ENCODE data around the gene INSC.

Gene INSC

DNA sequence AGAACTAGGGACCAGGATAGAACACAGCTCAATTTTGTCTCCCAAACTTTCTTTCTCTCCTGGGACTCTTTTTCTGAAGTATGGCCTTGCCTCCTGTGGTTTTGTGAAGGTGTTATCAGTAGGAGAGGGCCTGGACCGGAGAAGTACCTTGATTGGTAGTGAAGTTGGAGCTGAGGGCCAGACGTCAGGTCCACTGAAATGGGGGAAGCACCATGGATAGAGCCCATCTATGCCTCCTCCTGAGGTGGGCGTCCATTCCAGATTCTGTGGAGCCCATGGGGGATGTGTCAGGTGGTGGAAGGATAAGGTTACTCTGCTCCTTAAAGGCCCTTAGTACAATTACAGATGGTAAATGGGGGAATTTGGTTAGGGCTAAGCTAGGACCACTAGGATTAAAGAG, 109.7 kb downstream of the INSC start:
- no peak for DNase-seq

DNA sequence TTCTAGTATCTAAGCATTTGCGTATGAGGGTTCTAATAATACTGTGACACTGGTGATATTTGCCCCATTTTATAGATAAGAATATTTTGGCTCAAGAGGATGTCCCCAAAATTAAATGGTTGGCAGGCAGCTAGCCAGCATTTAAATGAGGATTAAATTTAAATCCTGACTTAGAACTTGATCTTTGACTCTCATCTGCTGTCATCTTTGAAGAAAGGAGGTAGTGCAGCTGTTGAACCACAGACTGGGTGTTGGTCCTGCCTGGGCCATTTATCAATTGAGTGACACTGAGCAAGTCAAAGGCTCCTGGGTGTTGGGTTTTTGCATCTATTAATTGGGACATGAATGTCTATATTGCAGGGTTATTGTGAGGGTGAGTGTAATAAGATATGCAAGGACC, 112.3 kb downstream of the INSC start:
- no peak for DNase-seq

DNA sequence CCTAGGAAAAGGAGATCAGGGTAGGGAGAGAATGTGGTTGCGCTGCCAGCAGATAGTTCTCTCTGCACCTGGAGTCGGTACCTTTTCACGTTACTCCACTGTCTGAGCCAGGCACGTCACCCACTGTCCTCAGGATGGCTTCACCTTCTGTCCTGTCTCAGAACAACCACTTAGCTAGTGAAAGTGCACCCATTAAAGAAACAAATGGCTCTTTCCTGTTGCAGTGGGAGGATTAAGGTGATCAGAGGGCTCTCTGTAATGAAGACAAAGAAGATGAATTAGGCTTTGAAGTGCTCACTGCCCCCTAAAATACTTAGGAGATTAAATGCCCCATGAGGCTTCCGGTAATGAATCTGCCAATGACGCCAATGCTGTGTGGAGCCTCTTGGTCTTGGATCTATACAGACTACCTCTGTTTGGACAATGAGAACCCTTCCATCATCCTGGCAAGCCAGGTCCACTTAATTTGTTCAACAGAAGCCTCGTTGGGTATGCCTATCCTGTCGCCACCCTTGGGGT, 113.7 kb downstream of the INSC start:
- no peak for DNase-seq

DNA sequence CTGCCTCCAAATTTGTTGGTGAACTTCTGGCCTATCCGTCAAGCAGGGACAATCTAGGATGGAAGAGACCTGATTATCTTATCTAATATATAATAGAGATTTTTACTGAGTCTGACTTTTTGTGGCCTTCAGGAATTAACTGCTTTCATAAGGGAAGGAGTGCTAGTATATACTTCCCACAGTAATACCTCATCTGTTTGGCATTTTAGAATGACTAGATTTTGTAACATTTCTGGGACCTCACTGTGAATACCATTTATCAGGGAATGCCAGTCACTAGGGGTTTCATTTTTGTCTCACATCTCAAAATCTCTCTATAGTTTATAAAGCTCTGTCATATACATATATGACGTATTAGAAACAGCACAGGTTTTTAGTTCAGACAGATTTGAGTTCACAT, 114.3 kb downstream of the INSC start:
- no peak for DNase-seq

DNA sequence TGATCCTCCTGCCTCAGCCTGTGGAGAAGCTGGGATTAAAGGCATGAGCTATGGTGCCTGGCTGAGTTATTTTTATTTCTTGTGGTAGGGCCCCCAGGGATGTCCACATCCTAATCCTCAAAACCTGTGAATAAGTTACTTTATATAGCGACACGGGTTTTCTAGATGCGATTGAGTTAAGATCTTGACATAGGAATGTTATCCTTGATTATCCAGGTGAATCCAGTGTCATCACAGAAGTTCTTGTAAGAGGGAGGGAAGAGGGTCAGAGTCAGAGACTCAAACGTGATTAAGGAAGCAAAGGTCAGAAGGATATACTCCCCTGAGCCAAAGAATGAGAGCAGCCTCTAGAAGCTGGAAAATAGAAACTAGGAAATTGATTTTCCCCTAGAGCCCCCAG, 117.8 kb downstream of the INSC start:
- no peak for DNase-seq

DNA sequence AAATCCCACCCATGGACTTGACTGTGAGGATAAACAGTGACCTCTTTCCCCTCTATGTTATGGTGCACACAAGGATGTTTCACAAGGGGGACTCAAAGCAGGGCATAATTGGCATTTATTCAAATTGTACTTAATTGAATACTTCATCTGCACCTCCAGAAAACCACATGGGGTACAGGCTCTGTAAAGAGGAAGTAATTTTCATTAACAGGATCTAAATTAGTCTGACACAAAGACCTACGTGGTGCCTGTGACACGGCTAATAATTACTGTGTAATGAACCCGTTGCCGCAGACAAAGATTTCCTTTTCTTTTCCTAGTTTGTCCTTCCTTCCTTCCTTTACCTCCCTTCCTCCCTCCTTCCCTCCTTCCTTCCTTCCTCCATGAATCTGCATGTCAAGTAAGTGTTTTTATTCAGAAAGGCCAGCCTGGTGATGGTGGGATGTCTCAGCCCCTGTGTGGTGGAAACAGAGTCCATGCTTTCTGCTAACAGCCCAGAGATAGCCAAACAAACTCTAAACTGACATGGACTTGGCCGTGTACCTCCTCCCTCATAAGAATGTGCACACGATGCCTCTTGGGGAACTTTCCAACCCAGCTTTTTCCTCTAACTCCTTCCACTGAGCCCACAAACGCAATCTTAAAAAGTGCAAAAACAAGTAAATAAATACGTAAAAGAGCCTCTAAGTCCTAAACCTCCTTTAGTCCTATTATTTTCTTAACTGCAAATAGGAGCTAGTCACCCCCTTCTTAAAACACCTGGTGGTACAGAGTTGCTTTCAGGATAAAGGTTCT, 118.8 kb downstream of the INSC start:
- DNase-seq, result no peak

DNA sequence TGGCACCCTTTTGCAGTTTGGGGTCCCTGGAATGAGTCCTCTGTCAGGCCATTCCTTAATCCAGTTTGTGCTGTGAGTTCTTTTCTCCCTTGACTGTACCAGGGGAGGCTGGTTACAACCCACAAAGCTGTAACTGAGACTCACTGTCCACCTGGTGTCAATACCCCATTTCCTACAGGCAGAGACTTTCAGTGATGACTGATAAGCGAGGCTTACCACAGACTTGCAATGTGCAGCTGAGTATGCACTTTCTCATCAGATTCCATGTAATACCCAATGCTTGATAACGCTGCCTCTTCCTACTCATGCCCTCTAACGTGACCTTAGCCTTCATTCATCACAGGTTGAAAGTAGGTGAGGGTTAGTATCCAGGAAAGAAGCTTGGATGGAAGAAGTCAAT, 120.1 kb downstream of the INSC start:
- DNase-seq, result no peak

DNA sequence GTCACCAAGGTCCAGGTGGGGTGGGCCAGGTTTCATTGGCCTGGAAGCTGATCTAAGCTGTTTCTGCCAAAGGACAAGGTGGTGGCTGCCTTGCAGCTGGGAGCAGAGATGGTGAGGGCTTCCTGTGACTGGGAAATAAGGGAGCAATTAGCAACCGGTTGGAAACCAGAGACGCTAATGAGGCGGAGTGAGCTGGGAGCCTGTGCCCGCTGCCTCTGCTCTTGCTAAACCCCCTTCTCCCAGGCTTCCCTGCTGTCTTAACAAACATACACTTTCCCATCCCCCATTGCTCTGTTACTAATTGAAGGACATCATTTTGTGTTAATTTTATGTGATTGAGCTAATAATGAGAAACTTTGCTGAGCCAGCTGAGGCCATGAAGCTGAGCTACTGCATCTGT, 121.8 kb downstream of the INSC start:
- DNase-seq, result no peak

DNA sequence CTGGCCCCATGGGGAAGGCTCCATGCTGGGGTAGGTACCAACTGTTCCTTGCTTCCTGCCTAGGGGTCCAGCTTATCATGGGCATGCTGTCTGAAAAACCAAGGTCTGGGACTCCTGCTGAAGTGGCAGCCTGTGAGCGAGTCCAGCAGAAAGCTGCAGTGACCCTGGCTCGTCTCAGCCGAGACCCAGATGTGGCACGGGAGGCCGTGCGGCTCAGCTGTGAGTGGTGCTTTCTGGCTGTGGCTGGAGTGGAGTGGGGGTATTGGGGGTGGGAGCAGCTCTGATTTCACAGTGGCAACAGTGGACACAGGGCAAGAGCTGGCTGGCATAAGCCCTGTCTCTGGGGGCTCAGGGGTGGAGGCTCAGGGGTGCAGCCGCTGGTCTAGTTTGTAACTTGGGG, 124.1 kb downstream of the INSC start:
- DNase-seq, result no peak

DNA sequence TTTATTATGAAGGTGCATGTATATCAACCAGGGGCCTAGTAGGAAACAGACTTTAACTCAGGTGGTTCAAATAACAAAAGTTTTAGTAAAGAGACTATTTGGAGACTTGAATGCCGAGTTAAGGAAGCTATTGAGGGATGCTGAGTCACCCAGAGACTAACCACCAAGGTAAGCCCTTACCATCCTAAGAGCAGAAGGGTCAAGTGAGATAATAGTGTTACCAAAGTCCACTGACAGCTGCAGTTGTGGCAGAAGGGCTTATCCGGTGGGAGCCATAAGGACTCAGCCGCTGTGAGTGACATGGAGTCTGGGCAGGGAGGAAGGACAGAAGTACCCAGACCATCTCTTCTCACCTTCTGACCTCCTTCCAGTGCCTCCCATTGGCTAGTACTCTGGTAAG, 134.0 kb downstream of the INSC start:
- no peak for DNase-seq

DNA sequence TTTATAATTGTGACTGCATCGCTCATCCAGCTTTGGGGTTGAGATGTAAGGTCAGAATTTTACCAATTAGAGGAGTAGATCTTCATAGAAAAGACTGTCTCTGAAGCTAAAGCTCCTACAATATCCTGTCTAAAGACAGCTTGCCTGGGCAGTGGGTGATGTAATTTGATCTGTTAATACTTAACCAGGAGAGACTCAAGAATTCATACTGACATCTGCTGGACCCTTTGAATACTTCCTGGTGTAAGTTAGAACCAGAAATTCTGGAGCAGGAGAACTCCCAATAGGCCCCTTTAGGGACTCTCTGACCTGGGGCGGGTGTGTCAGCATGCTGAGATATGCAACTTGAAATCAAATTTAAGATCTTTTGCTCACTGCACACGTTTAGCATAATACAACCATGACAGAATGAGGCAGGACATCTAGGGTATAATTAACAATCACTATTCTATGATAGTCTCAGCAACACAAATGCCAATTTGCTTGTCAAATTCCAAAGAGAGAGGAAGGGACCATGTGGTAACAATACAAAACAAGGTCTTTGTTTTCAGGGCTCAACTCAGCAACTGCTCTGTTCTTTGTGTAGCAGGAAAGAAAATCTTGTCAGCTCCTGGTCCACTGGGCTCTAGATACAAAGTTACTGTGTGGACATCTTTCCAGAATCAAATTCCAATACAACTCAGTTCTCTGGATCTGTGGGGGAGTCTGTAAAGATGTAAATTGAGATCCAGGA, 143.9 kb downstream of the INSC start:
- no peak for DNase-seq

DNA sequence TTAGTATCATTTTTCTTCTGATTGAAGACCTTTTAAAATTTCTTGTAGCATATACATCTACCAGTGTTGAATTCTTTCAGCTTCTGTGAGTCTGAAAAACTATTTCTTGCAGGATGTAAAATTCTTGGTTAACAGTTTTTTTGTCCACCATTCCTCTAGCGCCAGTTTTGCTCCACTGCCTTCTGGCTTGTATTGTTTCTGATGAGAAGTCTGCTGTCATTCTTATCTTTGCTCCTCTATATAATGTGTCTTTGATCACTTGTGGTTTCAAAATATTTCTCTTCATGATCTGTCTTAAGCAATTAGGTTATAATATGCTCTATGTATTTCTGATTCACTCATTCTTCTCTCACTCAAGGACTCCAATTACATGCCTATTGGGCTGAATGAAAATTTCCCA, 152.3 kb downstream of the INSC start:
- no peak for DNase-seq

DNA sequence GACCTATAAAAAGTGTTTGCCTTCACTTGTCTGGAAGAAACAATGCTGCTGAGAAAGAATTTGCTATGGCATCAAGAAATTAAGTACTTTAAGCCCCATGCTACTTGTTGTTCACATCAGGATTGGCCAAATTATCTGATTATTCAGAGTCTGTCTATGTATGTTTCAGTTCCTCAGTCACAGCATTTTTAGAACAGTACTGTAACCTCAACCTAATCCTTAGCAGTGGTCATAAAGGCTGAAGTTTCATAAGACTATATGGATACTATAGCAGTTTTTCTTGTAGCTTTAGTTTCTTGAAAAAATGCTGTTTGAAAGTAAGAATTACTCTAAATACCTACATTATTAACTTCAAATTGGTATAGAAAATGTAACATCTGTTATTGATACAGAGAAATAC, 153.9 kb downstream of the INSC start:
- DNase-seq, result no peak

DNA sequence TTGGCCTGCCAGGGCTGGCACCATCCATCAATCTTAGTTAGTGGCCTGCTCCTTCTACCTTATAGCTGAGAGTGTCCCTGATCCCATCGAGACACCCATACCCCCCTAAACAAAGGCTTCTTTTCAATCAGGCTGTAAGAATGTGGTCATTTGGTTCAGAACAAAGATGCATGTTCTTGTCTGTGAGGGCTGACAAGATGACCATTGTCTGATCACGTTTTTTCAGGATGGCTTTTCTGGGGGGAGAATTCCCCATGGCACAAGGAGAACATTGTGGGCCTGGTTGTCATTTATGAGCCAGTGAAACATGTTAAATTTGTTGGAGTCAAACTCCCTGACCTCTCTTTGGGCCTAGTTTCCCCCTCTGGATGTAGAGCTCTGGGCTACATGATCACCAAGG, 160.4 kb downstream of the INSC start:
- no peak for DNase-seq

DNA sequence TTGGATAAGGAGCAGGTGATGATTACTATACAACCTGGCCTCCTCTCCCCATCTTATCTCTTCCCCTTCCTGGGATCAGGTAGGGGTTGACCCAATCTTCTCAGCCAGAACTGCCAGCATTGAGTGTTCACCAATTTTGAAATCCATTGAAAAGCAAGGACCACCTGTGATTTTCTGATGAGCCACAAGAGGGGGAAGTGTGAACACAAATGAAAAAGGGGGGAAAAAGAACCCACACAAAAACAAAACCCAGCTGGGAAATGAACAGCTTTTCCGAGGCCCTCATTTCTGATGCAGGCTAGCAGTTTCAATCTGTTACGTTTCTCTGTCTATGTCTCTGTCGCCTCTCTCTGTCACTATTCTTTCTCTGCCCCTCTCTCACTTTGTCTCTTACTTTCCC, 161.9 kb downstream of the INSC start:
- DNase-seq, result no peak

DNA sequence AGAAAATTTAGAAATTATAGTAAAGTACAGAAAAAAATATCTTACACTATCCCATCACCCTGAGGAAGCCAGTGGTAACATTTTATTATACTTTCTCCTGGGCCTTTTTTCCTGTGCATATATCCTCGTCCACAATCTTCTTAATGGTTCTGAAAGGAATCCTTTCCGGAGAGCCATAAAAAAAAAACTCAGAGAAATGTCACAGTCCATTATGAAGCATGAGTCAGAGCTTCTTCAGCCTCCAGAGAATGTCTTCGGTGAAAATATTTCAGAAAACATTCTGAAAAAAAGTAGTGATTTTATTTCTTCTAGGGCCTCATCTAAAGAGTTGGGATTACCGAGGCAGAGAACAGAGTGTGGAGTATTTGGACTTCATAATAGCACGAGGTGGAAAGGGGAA, 163.4 kb downstream of the INSC start:
- no peak for DNase-seq

DNA sequence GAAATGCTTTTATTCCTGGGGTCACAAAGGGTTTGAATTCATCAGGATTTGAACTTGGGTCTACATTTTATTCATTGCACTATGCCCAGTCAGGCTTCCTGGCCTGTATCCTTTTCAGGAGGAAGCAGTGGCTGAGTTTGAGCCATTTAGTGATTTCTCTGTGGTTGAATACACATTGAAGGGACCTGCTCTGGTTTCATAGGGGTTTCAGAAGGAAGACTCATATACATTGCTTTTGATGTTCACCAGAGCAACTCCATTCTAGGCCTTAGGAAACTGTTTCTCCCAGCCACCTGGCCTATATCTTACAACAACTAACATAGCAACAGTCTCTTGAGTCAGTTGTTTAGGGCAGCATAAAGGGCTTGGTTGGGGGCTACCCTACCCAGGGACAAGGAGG, 165.7 kb downstream of the INSC start:
- DNase-seq, result no peak

DNA sequence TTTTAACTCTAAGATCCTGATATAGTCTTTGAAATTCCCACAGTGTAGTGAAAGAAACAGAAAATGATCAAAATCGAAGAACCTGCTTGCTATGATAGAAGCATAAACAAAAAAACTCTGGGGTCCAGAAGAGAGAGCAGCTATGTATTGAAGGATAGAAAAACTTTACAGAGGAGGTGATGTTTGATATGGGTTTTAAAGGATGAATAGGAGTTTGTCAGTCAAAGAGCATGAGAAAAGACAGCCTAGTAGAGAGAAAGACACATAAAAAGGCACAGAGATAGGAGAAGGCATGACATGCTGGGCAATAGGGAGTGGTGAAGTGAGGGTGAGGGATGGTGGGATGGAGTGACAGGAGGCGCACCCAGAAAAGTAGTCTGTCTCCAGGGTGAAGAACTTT, 168.0 kb downstream of the INSC start:
- no peak for DNase-seq

DNA sequence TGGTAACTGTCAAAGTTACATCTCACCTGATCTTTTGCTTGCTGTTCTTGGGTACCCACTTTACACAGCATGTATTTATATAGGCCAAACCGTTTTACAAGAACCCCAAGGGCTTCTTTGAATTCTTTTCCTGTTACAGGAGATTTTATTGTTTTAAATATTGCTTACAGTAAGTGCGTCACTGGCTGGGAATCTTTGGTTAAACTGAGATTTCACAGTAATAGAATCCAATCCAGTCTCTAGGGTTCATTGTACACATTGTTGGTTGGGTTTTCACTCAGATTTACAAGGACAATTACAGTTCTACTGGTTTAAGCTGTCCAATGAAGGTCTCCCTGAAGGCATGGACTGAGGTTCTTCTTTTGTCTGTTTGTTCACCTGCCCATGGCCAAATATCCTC, 171.7 kb downstream of the INSC start:
- no peak for DNase-seq

DNA sequence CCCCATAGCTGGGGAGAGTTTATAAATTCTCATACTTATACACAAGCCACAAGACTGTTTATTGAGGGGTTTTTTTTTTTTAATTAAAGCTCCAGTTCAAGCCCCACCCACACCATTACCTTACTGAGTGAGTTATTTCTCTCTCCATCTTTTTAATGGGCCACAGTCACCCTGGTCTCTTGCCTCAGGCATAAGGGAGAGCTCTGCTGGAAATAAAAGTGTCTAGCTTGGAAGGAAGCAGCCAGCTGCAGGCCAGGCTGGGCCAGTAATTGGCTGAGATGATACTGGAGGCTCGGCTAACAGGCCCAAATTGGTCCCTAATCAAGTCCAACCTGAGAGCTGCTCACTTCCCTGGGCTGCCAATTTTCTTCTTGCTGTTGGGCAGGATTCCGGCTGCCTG, 174.1 kb downstream of the INSC start:
- no peak for DNase-seq

DNA sequence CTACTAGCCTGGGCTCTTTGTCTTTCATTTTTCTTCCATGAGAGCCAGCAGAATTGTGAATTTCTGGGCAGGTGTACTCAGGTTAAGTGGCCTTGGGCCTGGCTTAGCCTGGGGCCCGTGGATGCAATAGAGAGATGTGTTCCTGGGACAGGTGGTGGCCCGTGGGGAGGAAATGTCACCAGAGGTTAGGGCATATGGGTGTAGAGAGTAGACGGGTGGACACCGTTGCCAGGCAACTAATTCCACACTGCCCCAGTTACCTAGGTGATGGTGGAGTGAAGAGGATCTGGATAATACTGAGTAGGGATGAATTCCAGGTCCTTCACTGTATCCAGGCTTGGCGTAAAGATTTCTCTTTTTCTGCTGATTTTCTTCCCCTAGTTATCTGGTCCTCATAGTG, 175.0 kb downstream of the INSC start:
- no peak for DNase-seq

DNA sequence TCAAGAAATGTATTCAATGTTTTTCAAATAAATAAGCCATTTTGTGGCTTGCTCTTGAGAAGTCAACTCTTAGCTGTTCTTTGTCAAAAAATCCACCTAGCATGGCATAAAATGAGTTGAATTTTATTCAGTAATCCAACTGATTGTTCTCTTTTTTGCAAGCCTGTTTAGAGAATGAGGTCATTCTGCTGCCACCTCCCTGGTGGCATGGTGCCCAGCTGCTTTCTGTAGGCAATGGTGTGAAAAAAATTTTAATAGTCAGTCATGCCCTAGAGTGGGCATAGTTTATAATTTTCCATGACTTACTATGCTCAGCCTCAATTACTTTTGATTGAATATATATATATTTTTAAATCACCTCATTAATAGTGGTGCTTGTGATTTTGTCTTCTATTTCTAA, 177.2 kb downstream of the INSC start:
- DNase-seq, result no peak

DNA sequence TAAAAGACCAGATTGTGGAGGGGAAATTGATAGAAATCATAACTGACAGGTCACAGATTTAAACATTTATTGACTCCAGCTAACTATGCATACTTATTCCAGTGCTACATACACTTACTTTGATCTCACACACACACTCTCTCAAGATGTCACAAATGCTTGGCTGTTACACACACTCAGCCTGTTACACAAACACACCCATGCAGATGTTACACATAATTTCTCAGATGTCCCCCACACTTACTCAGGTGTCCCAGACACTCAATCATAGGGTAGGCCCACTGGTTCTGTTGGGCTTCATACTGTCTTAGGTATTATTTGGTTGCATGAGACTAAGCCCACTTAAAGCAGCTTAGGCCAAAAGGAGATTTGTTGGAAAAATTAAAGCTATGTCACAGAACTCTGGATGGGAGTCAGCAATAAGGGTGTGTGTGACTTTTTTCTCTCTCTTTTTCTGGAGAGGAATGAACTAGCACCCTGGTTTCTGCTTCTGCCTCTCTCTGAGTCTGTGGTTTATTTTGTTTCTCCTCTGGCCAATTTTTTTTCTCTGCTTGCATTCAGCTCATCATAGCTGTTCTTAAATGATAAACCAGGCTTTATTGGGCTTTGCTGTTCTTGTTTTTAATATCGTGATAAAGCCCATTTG, 179.4 kb downstream of the INSC start:
- DNase-seq, result no peak

DNA sequence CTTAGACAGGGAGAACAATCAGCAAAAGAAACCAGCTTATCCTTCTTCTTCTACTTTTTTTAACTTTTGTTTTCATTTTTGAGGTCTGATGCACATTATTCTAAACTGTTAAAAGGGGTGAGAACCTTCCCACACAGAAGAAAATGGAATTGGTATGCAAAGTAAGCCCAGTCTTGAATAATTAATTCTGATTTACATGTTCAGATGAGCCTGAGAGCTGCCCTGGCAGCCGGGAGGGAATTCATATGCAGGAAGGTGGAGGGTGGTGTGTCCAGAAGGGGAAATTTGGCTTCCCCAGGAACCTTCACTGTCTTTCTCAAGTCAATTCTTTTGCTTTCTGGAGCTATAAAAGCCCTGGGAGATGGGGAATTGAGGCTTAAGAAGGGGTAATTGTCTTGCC, 181.0 kb downstream of the INSC start:
- DNase-seq, result no peak

Data from activated CD4-positive, alpha-beta T cell treated with anti-CD3 and anti-CD28 coated beads, Interleukin-2, amount 50 U/mL, for 16 hours (primary cell).